Upper lobe of right lung (tissue), 1 donor: ENCODE results near the gene ITGAX. TPM values are rescaled to one million over a fixed set of nuclear protein-coding genes. Genes with fewer than 3 reads are reported as not detected.

Experiments used
- ATAC-seq: fragments of 200-7000 bp; cut with Tn5 transposase; one replicate; pipeline ENCODE4 v1.9.1; 2020; ENCODE audit warnings: mild to moderate bottlenecking, moderate library complexity
- DNase-seq: peaks from one replicate; pipeline ENCODE4 v3.0.0-alpha.2; 2020
- H3K27ac ChIP-seq: fragments of 200-600 bp; one replicate; pipeline ENCODE4 v1.8.0; 2022
- H3K27me3 ChIP-seq: fragments of 200-600 bp; one replicate; pipeline ENCODE4 v1.8.0; 2022; ENCODE audit warnings: mild to moderate bottlenecking
- H3K36me3 ChIP-seq: fragments of 200-600 bp; one replicate; pipeline ENCODE4 v1.8.0; 2022
- H3K4me1 ChIP-seq: fragments of 200-600 bp; one replicate; pipeline ENCODE4 v1.8.0; 2022
- H3K4me3 ChIP-seq: fragments of 200-600 bp; one replicate; pipeline ENCODE4 v1.8.0; 2022; ENCODE audit warnings: mild to moderate bottlenecking
- H3K9me3 ChIP-seq: fragments of 200-600 bp; one replicate; pipeline ENCODE4 v1.8.0; 2022
- intact Hi-C: fragments of 100-400 bp; cut with DNase I; formaldehyde crosslinking; loops from one replicate; pipeline ENCODE4 v1.11.0; 2022
- total RNA-seq: library from RNA; stranded (reverse); fragmentation: NEBNext Ultra II Directional; extraction: Animal tissue kit (Norgen Biotek cat#: 25700); gene quantifications from one replicate; pipeline ENCODE4 v1.2.1, GENCODE V29; 2021
- TF ChIP-seq, protein P1 (sequence below): fragments of 200-600 bp; IDR thresholded peaks from one replicate; pipeline ENCODE4 v1.8.0; 2022; ENCODE audit warnings: antibody characterized with exemption
- donor health status: DM: no; HTN: yes; CAD: no; lungs with severe emphysema.

ITGAX gene
- total RNA-seq, 1 donor from 2014 or later, result 184 TPM

DNA sequence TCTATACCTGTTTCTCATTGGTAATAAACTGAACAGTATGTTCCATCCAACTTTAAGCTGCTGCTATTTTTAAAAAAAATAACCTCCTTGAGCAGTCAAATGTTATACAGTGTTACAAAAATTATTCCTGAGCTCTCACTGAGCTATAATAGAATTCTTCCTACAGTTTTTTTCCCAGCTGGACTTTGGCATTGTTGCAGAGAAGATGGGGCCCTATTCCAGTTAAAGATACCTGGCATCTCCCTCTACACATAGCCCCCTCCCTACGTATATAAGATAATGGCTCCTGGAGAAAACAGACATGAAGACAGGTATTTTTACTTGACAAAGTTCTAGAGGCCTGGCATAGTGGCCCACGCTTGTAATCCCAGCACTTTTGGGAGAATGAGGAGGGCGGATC, 74.8 kb downstream of the ITGAX start:
- Histone ChIP-seq H3K4me3 (no peak overlapping the region), H3K36me3 (no peaks in the 10 kb centered on the region), H3K27me3 (no peaks in the 10 kb centered on the region), H3K9me3 (no peaks in the 10 kb centered on the region), H3K27ac (no peak overlapping the region), H3K4me1 (peaks cover 4% of the 10 kb centered on the region)
- TF ChIP-seq, protein P1, sequence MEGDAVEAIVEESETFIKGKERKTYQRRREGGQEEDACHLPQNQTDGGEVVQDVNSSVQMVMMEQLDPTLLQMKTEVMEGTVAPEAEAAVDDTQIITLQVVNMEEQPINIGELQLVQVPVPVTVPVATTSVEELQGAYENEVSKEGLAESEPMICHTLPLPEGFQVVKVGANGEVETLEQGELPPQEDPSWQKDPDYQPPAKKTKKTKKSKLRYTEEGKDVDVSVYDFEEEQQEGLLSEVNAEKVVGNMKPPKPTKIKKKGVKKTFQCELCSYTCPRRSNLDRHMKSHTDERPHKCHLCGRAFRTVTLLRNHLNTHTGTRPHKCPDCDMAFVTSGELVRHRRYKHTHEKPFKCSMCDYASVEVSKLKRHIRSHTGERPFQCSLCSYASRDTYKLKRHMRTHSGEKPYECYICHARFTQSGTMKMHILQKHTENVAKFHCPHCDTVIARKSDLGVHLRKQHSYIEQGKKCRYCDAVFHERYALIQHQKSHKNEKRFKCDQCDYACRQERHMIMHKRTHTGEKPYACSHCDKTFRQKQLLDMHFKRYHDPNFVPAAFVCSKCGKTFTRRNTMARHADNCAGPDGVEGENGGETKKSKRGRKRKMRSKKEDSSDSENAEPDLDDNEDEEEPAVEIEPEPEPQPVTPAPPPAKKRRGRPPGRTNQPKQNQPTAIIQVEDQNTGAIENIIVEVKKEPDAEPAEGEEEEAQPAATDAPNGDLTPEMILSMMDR, result no peak
- intact Hi-C loops, result no loop called here
- ATAC-seq (no peak), DNase-seq (no peak)

DNA sequence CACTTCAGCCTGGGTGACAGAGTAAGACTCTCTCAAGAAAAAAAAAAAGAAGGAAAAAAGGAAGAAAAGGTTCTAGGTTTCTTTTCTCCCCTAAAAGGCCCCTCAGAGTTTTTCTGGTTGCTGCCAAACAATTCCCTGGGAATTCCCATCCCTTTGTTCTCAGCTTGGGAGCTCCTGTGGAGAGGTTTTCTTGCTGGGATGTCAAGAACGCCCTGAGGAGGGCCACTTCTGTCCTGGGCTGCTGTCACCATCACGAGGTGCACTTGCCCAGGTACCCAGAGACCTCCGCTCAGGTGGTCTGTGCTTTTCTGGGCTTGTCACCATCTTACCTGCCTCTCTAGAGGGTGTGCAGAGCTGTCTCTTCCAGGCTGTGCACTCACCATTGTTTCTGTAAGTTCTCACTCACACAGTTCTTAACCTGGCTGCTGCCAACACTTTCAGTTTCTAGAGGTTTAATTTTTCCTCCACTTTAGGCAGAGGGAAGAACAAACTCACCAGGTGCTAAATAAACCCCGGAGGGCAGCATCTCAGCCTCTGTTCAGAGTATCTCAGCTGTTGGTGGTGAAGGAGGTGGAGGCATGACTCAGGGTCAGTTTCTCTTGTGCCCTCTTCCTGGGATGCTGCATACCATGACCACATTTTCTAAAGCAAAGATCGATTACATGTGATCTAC, 75.5 kb downstream of the ITGAX start:
- Histone ChIP-seq H3K27me3 (no peaks in the 10 kb centered on the region), H3K36me3 (no peaks in the 10 kb centered on the region), H3K9me3 (no peaks in the 10 kb centered on the region), H3K27ac (no peak overlapping the region), H3K4me3 (no peak overlapping the region), H3K4me1 (peaks cover 4% of the 10 kb centered on the region)
- DNase-seq (no peak), ATAC-seq (no peak)
- TF ChIP-seq, protein P1, result no peak
- intact Hi-C loops, result no loop called here

Other genes with a start within 250 kb of the ITGAX start
- 33.3 TPM for gene BCKDK, start 246.8 kb upstream of the ITGAX start, total RNA-seq
- gene KAT8, start 237.5 kb upstream of the ITGAX start, total RNA-seq, result 80.4 TPM
- gene PRSS8, start 219.4 kb upstream of the ITGAX start, total RNA-seq, result 103 TPM
- gene PRSS36, start 205.1 kb upstream of the ITGAX start, total RNA-seq, result 3.5 TPM
- gene FUS, start 175.0 kb upstream of the ITGAX start, total RNA-seq, result 175 TPM
- gene PYCARD, start 152.4 kb upstream of the ITGAX start, total RNA-seq, result 49.5 TPM
- 0.17 TPM for gene TRIM72, start 141.1 kb upstream of the ITGAX start, total RNA-seq
- gene PYDC1, start 138.0 kb upstream of the ITGAX start, total RNA-seq, result not detected
- gene ITGAM, start 95.2 kb upstream of the ITGAX start, total RNA-seq, result 44.8 TPM
- 0.20 TPM for gene ITGAD, start 38.2 kb downstream of the ITGAX start, total RNA-seq
- gene COX6A2, start 73.2 kb downstream of the ITGAX start, total RNA-seq, result not detected
- gene ZNF843, start 87.6 kb downstream of the ITGAX start, total RNA-seq, result 0.84 TPM
- gene ARMC5, start 104.3 kb downstream of the ITGAX start, total RNA-seq, result 10.8 TPM
- gene TGFB1I1, start 117.0 kb downstream of the ITGAX start, total RNA-seq, result 49.9 TPM
- 3.1 TPM for gene SLC5A2, start 127.9 kb downstream of the ITGAX start, total RNA-seq
- gene RUSF1, start 153.2 kb downstream of the ITGAX start, total RNA-seq, result 62.8 TPM
- not detected for gene AHSP, start 172.7 kb downstream of the ITGAX start, total RNA-seq